ENCODE measurements around the gene TF. TPM values are rescaled to one million over a fixed set of nuclear protein-coding genes. Genes with fewer than 3 reads are reported as not detected.

Gene TF
- total and polyA plus RNA-seq, 4 donors = 5,045 to 9,659 (median 6,266) TPM

DNA sequence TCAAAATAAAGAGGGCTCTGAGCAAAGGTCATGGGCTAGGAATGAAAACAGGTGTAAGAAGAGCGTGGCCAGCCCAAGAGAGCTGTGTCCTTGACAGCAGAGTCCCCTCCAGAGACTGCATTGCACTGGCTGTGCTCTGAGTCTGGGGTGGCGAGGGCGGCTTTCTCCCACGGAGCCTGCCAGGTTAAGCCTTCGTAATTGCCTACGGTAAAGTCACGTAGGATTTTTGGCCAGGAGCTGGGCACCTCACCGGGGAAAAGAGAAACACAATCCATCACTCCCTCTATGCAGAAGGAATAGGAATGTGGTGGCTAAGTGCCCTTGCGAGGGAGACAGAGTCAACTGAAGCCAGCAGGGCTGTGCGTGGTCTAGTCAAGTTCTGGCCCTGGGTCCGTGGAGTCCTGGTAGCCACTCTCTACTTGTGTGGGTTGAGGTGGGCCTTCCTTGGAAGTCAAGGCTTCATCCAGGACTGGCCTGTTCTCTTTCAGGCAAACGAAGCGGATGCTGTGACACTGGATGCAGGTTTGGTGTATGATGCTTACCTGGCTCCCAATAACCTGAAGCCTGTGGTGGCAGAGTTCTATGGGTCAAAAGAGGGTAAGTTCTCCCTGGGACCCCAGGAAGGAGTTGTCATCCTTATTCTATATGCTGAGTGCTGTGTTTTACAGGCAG lies 7.0 kb downstream of the TF start:
- WGBS = 59% methylated on average over 13 of the region's 13 CpGs
- H3K27ac ChIP-seq (ENCODE audit: low read depth in 1 of 2, low read length in 2 of 2) = no peak overlapping the region
- peaks cover 17 to 58% (median 54%) of the 10 kb centered on the region in 4 donors for H3K36me3 ChIP-seq (ENCODE audit: control insufficient read depth in 4 of 4, insufficient read depth in 3 of 4, low read depth in 1 of 4, low read length in 3 of 4)

DNA sequence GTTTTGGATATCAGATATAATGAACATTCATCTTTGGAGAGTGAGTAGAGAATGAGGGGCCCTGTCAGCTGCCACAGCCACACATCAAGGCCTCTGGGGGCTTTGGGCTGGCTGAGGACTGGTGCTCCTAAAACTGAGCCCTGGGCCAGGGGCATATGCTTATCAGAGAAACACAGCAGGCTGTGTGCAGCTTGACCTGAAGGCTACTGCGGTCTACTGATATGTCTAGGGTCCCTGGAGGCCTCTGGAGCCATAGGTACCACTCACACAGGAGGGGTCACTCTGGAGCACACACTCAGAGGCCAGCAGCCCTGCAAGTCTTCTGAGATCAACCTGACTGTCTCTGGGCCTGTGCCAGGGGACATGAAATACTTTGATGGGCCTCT lies 7.6 kb downstream of the TF start:
- Histone ChIP-seq H3K9ac (ENCODE audit: low read depth in 1 of 2, low read length in 2 of 2) (no peak overlapping the region), H3K4me3 (ENCODE audit: low read depth in 1 of 3, low read length in 3 of 3) (no peak overlapping the region), H3K9me3 (ENCODE audit: control insufficient read depth in 4 of 4, low read length in 3 of 4) (no peaks in the 10 kb centered on the region), H3K36me3 (ENCODE audit: control insufficient read depth in 4 of 4, insufficient read depth in 3 of 4, low read depth in 1 of 4, low read length in 3 of 4) (peaks cover 18 to 60% (median 58%) of the 10 kb centered on the region in 4 donors), H3K4me1 (ENCODE audit: control insufficient read depth in 4 of 4, insufficient read depth in 4 of 4, low read length in 3 of 4) (peaks cover 2 to 24% (median 14%) of the 10 kb centered on the region in 4 donors), H3K27ac (ENCODE audit: low read depth in 1 of 2, low read length in 2 of 2) (no peak overlapping the region), H3K27me3 (ENCODE audit: control insufficient read depth in 4 of 4, insufficient read depth in 4 of 4, low read length in 3 of 4) (no peaks in the 10 kb centered on the region)
- 82% methylated on average over 1 of the region's 1 CpG for whole genome bisulfite sequencing
- DNase-seq (ENCODE audit: low spot score) = peak; percentile 74
- no peak for TF ChIP-seq TAF1 (conservative IDR thresholded peaks at IDR 0.05)
- TF ChIP-seq, protein P1, sequence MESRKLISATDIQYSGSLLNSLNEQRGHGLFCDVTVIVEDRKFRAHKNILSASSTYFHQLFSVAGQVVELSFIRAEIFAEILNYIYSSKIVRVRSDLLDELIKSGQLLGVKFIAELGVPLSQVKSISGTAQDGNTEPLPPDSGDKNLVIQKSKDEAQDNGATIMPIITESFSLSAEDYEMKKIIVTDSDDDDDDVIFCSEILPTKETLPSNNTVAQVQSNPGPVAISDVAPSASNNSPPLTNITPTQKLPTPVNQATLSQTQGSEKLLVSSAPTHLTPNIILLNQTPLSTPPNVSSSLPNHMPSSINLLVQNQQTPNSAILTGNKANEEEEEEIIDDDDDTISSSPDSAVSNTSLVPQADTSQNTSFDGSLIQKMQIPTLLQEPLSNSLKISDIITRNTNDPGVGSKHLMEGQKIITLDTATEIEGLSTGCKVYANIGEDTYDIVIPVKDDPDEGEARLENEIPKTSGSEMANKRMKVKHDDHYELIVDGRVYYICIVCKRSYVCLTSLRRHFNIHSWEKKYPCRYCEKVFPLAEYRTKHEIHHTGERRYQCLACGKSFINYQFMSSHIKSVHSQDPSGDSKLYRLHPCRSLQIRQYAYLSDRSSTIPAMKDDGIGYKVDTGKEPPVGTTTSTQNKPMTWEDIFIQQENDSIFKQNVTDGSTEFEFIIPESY (IDR thresholded peaks at IDR 0.05) = peak; percentile 24

More for the DNA sequence above, 7.0 kb downstream of the TF start:
- peaks cover 2 to 29% (median 15%) of the 10 kb centered on the region in 4 donors for H3K4me1 ChIP-seq (ENCODE audit: control insufficient read depth in 4 of 4, insufficient read depth in 4 of 4, low read length in 3 of 4)
- no peak overlapping the region for H3K9ac ChIP-seq (ENCODE audit: low read depth in 1 of 2, low read length in 2 of 2)
- no peaks in the 10 kb centered on the region for H3K27me3 ChIP-seq (ENCODE audit: control insufficient read depth in 4 of 4, insufficient read depth in 4 of 4, low read length in 3 of 4)
- H3K4me3 ChIP-seq (ENCODE audit: low read depth in 1 of 3, low read length in 3 of 3) = no peak overlapping the region
- H3K9me3 ChIP-seq (ENCODE audit: control insufficient read depth in 4 of 4, low read length in 3 of 4) = no peaks in the 10 kb centered on the region
- TF ChIP-seq, protein P2, sequence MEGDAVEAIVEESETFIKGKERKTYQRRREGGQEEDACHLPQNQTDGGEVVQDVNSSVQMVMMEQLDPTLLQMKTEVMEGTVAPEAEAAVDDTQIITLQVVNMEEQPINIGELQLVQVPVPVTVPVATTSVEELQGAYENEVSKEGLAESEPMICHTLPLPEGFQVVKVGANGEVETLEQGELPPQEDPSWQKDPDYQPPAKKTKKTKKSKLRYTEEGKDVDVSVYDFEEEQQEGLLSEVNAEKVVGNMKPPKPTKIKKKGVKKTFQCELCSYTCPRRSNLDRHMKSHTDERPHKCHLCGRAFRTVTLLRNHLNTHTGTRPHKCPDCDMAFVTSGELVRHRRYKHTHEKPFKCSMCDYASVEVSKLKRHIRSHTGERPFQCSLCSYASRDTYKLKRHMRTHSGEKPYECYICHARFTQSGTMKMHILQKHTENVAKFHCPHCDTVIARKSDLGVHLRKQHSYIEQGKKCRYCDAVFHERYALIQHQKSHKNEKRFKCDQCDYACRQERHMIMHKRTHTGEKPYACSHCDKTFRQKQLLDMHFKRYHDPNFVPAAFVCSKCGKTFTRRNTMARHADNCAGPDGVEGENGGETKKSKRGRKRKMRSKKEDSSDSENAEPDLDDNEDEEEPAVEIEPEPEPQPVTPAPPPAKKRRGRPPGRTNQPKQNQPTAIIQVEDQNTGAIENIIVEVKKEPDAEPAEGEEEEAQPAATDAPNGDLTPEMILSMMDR (IDR thresholded peaks at IDR 0.05; ENCODE audit: low read depth, low read length, missing input control) = no peak
- TF ChIP-seq, protein P1 (IDR thresholded peaks at IDR 0.05) = no peak
- TF ChIP-seq YY1 (IDR thresholded peaks at IDR 0.05) (no peak), NR2F2 (IDR thresholded peaks at IDR 0.05) (no peak), HNF4G (IDR thresholded peaks at IDR 0.05) (no peak), EGR1 (IDR thresholded peaks at IDR 0.05; ENCODE audit: low read depth in 2 of 2) (no peak), HNF4A (conservative IDR thresholded peaks at IDR 0.05) (no peak), JUND (IDR thresholded peaks at IDR 0.05) (no peak), GABPA (IDR thresholded peaks at IDR 0.05 in 1 of 2, conservative IDR thresholded peaks at IDR 0.05 in 1 of 2) (no peak), RXRA (IDR thresholded peaks at IDR 0.05) (no peak)
- TF ChIP-seq, protein P3, sequence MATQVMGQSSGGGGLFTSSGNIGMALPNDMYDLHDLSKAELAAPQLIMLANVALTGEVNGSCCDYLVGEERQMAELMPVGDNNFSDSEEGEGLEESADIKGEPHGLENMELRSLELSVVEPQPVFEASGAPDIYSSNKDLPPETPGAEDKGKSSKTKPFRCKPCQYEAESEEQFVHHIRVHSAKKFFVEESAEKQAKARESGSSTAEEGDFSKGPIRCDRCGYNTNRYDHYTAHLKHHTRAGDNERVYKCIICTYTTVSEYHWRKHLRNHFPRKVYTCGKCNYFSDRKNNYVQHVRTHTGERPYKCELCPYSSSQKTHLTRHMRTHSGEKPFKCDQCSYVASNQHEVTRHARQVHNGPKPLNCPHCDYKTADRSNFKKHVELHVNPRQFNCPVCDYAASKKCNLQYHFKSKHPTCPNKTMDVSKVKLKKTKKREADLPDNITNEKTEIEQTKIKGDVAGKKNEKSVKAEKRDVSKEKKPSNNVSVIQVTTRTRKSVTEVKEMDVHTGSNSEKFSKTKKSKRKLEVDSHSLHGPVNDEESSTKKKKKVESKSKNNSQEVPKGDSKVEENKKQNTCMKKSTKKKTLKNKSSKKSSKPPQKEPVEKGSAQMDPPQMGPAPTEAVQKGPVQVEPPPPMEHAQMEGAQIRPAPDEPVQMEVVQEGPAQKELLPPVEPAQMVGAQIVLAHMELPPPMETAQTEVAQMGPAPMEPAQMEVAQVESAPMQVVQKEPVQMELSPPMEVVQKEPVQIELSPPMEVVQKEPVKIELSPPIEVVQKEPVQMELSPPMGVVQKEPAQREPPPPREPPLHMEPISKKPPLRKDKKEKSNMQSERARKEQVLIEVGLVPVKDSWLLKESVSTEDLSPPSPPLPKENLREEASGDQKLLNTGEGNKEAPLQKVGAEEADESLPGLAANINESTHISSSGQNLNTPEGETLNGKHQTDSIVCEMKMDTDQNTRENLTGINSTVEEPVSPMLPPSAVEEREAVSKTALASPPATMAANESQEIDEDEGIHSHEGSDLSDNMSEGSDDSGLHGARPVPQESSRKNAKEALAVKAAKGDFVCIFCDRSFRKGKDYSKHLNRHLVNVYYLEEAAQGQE (IDR thresholded peaks at IDR 0.05) = no peak
- TF ChIP-seq, protein P4, sequence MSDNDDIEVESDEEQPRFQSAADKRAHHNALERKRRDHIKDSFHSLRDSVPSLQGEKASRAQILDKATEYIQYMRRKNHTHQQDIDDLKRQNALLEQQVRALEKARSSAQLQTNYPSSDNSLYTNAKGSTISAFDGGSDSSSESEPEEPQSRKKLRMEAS (IDR thresholded peaks at IDR 0.05) = no peak
- DNase-seq (ENCODE audit: low spot score) = no peak
